Measurements from ENCODE around the gene CACNB2. TPM values are rescaled to one million over a fixed set of nuclear protein-coding genes. Genes with fewer than 3 reads are reported as not detected.

Gene CACNB2
- total and polyA plus RNA-seq, 7 experiments from 2014 or later = 0.30 to 0.49 (median 0.48) TPM; not detected in 4

GRCh38 chr10:18376650-18377049, 236.4 kb downstream of the CACNB2 start:
- Histone ChIP-seq H3K36me3 (ENCODE audit: control insufficient read depth in 2 of 3, insufficient read depth in 3 of 3, low read length in 3 of 3) (no peaks in the 10 kb centered on the region), H3K4me3 (ENCODE audit: low read length) (no peak overlapping the region), H3K9me3 (ENCODE audit: control insufficient read depth in 2 of 3, low read length in 3 of 3) (no peaks in the 10 kb centered on the region), H3K27ac (ENCODE audit: low read depth, low read length) (no peak overlapping the region), H3K27me3 (ENCODE audit: control insufficient read depth in 2 of 2, insufficient read depth in 2 of 2, low read length in 2 of 2) (no peaks in the 10 kb centered on the region), H3K4me1 (ENCODE audit: control insufficient read depth in 2 of 2, insufficient read depth in 2 of 2, low read length in 2 of 2) (no peaks in the 10 kb centered on the region)
- POLR2A ChIA-PET = no interaction called here
- H3K4me1 Mint-ChIP-seq = no peaks in the 10 kb centered on the region
- no peaks in the 10 kb centered on the region for H3K36me3 Mint-ChIP-seq
- DNase-seq (no peak), ATAC-seq (no peak)
- intact Hi-C loops (cut with micrococcal nuclease) = no loop called here
- no peak overlapping the region for H3K27ac Mint-ChIP-seq
- CTCF ChIA-PET = no interaction called here
- peaks cover 0 to 12% (median 2%) of the 10 kb centered on the region in 11 donors for H3K9me3 Mint-ChIP-seq
- peaks cover 0 to 7% (median 5%) of the 10 kb centered on the region in 5 donors for H3K27me3 Mint-ChIP-seq
- H3K4me3 Mint-ChIP-seq = no peak overlapping the region

GRCh38 chr10:18377898-18378297, 237.7 kb downstream of the CACNB2 start:
- Histone ChIP-seq H3K36me3 (ENCODE audit: control insufficient read depth in 2 of 3, insufficient read depth in 3 of 3, low read length in 3 of 3) (no peaks in the 10 kb centered on the region), H3K4me3 (ENCODE audit: low read length) (no peak overlapping the region), H3K27me3 (ENCODE audit: control insufficient read depth in 2 of 2, insufficient read depth in 2 of 2, low read length in 2 of 2) (no peaks in the 10 kb centered on the region), H3K9me3 (ENCODE audit: control insufficient read depth in 2 of 3, low read length in 3 of 3) (no peaks in the 10 kb centered on the region), H3K27ac (ENCODE audit: low read depth, low read length) (no peak overlapping the region), H3K4me1 (ENCODE audit: control insufficient read depth in 2 of 2, insufficient read depth in 2 of 2, low read length in 2 of 2) (no peaks in the 10 kb centered on the region)
- Mint-ChIP-seq H3K27ac (no peak overlapping the region), H3K4me3 (no peak overlapping the region), H3K36me3 (no peaks in the 10 kb centered on the region), H3K4me1 (no peaks in the 10 kb centered on the region), H3K27me3 (peaks cover 0 to 7% (median 5%) of the 10 kb centered on the region in 5 donors), H3K9me3 (peaks cover 0 to 12% (median 2%) of the 10 kb centered on the region in 11 donors)
- ATAC-seq = no peak
- CTCF ChIA-PET = no interaction called here
- POLR2A ChIA-PET = interaction anchor here (0.5 kb wide), 1 partner anchor 34 kb away, joined by 4 read pairs; no protein-coding TSS in a partner anchor
- no peak for DNase-seq
- intact Hi-C loops (cut with micrococcal nuclease) = no loop called here

DNA sequence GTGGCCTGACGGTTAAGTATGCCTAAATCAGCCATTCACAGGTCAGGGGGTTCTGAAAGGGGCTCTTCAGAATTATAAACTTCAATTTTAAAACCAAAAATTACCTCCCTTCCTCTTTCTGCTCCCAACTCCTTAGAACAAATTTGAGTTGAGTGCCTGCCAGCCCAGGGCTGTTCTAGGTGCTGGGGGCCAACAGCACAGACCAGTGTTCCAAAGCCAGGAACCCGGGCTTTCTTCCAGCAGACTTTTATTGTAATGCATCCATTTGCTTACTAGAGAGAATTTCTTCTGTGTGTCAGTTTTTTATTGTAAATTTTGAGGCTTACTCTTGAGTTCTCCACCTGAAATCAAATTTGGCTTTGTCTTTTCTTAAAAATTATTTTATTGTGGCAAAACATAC, 238.5 kb downstream of the CACNB2 start:
- CTCF ChIA-PET = no interaction called here
- DNase-seq (no peak), ATAC-seq (no peak)
- Histone ChIP-seq H3K9me3 (ENCODE audit: control insufficient read depth in 2 of 3, low read length in 3 of 3) (no peaks in the 10 kb centered on the region), H3K27me3 (ENCODE audit: control insufficient read depth in 2 of 2, insufficient read depth in 2 of 2, low read length in 2 of 2) (no peaks in the 10 kb centered on the region), H3K27ac (ENCODE audit: low read depth, low read length) (no peak overlapping the region), H3K4me1 (ENCODE audit: control insufficient read depth in 2 of 2, insufficient read depth in 2 of 2, low read length in 2 of 2) (no peaks in the 10 kb centered on the region), H3K36me3 (ENCODE audit: control insufficient read depth in 2 of 3, insufficient read depth in 3 of 3, low read length in 3 of 3) (no peaks in the 10 kb centered on the region), H3K4me3 (ENCODE audit: low read length) (no peak overlapping the region)
- intact Hi-C loops (cut with micrococcal nuclease) = no loop called here
- peaks cover 0 to 12% (median 2%) of the 10 kb centered on the region in 11 donors for H3K9me3 Mint-ChIP-seq
- no peaks in the 10 kb centered on the region for H3K36me3 Mint-ChIP-seq
- POLR2A ChIA-PET = no interaction called here
- peaks cover 0 to 7% (median 5%) of the 10 kb centered on the region in 5 donors for H3K27me3 Mint-ChIP-seq
- H3K4me1 Mint-ChIP-seq = no peaks in the 10 kb centered on the region
- H3K4me3 Mint-ChIP-seq = no peak overlapping the region
- no peak overlapping the region for H3K27ac Mint-ChIP-seq

DNA sequence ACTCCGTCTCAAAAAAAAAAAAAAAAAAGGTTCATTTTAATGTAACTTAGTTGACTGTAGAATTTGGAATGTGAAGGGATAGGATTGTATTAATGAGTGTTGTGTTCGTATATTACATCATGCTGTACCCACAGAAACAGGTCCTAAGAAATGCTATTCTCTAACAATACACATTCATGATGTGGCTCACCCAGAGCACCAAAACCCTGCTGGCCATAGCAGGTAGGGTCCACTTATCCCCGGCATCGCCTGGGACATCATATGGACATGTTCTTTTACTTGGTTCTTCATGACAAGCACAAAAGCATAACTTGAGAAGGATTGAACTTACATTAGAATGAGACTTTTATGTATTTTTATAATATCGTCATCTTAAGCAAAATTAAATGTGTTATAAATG, 241.5 kb downstream of the CACNB2 start:
- H3K27me3 ChIP-seq (ENCODE audit: control insufficient read depth in 2 of 2, insufficient read depth in 2 of 2, low read length in 2 of 2) = no peaks in the 10 kb centered on the region
- no peaks in the 10 kb centered on the region for H3K9me3 ChIP-seq (ENCODE audit: control insufficient read depth in 2 of 3, low read length in 3 of 3)
- intact Hi-C loops (cut with micrococcal nuclease) = no loop called here
- H3K4me3 Mint-ChIP-seq = no peak overlapping the region
- POLR2A ChIA-PET = no interaction called here
- H3K27me3 Mint-ChIP-seq = peaks cover 0 to 7% (median 0%) of the 10 kb centered on the region in 5 donors
- H3K27ac ChIP-seq (ENCODE audit: low read depth, low read length) = no peak overlapping the region
- H3K36me3 ChIP-seq (ENCODE audit: control insufficient read depth in 2 of 3, insufficient read depth in 3 of 3, low read length in 3 of 3) = no peaks in the 10 kb centered on the region
- H3K36me3 Mint-ChIP-seq = no peaks in the 10 kb centered on the region
- DNase-seq = no peak
- H3K4me3 ChIP-seq (ENCODE audit: low read length) = no peak overlapping the region
- no peaks in the 10 kb centered on the region for H3K4me1 ChIP-seq (ENCODE audit: control insufficient read depth in 2 of 2, insufficient read depth in 2 of 2, low read length in 2 of 2)
- no peak for ATAC-seq
- CTCF ChIA-PET = no interaction called here
- H3K9me3 Mint-ChIP-seq = peaks cover 0 to 2% (median 0%) of the 10 kb centered on the region in 11 donors
- H3K4me1 Mint-ChIP-seq = no peaks in the 10 kb centered on the region
- no peak overlapping the region for H3K27ac Mint-ChIP-seq

- POLR2A ChIA-PET = no interaction called here
- no peaks in the 10 kb centered on the region for H3K4me1 ChIP-seq (ENCODE audit: control insufficient read depth in 2 of 2, insufficient read depth in 2 of 2, low read length in 2 of 2)
- Mint-ChIP-seq H3K27me3 (peaks cover 9 to 33% (median 23%) of the 10 kb centered on the region in 5 donors), H3K27ac (no peak overlapping the region), H3K4me3 (no peak overlapping the region), H3K4me1 (peaks cover 0 to 14% (median 11%) of the 10 kb centered on the region in 7 donors), H3K9me3 (no peaks in the 10 kb centered on the region), H3K36me3 (no peaks in the 10 kb centered on the region)
- H3K27ac ChIP-seq (ENCODE audit: low read depth, low read length) = no peak overlapping the region
- H3K27me3 ChIP-seq (ENCODE audit: control insufficient read depth in 2 of 2, insufficient read depth in 2 of 2, low read length in 2 of 2) = no peaks in the 10 kb centered on the region
- intact Hi-C loops (cut with micrococcal nuclease) = no loop called here
- CTCF ChIA-PET = no interaction called here
- ATAC-seq = no peak
- no peaks in the 10 kb centered on the region for H3K9me3 ChIP-seq (ENCODE audit: control insufficient read depth in 2 of 3, low read length in 3 of 3)
- H3K4me3 ChIP-seq (ENCODE audit: low read length) = no peak overlapping the region
- DNase-seq = no peak
- no peaks in the 10 kb centered on the region for H3K36me3 ChIP-seq (ENCODE audit: control insufficient read depth in 2 of 3, insufficient read depth in 3 of 3, low read length in 3 of 3)
Observed at GRCh38 chr10:18397906-18398305, 257.7 kb downstream of the CACNB2 start.

GRCh38 chr10:18399158-18399557, 258.9 kb downstream of the CACNB2 start:
- CTCF ChIA-PET = no interaction called here
- Histone ChIP-seq H3K4me1 (ENCODE audit: control insufficient read depth in 2 of 2, insufficient read depth in 2 of 2, low read length in 2 of 2) (no peaks in the 10 kb centered on the region), H3K27ac (ENCODE audit: low read depth, low read length) (no peak overlapping the region), H3K9me3 (ENCODE audit: control insufficient read depth in 2 of 3, low read length in 3 of 3) (no peaks in the 10 kb centered on the region), H3K27me3 (ENCODE audit: control insufficient read depth in 2 of 2, insufficient read depth in 2 of 2, low read length in 2 of 2) (no peaks in the 10 kb centered on the region), H3K4me3 (ENCODE audit: low read length) (no peak overlapping the region), H3K36me3 (ENCODE audit: control insufficient read depth in 2 of 3, insufficient read depth in 3 of 3, low read length in 3 of 3) (no peaks in the 10 kb centered on the region)
- POLR2A ChIA-PET = no interaction called here
- intact Hi-C loops (cut with micrococcal nuclease) = no loop called here
- Mint-ChIP-seq H3K27me3 (peaks cover 9 to 37% (median 23%) of the 10 kb centered on the region in 5 donors), H3K27ac (no peak overlapping the region), H3K36me3 (no peaks in the 10 kb centered on the region), H3K4me1 (peaks cover 0 to 14% (median 11%) of the 10 kb centered on the region in 7 donors), H3K4me3 (no peak overlapping the region), H3K9me3 (no peaks in the 10 kb centered on the region)
- DNase-seq = no peak
- ATAC-seq = no peak

- ChIA-PET POLR2A (no interaction called here), CTCF (no interaction called here)
- DNase-seq = peak in 1 of 9 donors; percentile 7
- H3K9me3 ChIP-seq (ENCODE audit: control insufficient read depth in 2 of 3, low read length in 3 of 3) = no peaks in the 10 kb centered on the region
- H3K4me1 Mint-ChIP-seq = peaks cover 0 to 14% (median 11%) of the 10 kb centered on the region in 7 donors
- H3K27ac Mint-ChIP-seq = no peak overlapping the region
- H3K27ac ChIP-seq (ENCODE audit: low read depth, low read length) = no peak overlapping the region
- H3K4me1 ChIP-seq (ENCODE audit: control insufficient read depth in 2 of 2, insufficient read depth in 2 of 2, low read length in 2 of 2) = no peaks in the 10 kb centered on the region
- no peaks in the 10 kb centered on the region for H3K27me3 ChIP-seq (ENCODE audit: control insufficient read depth in 2 of 2, insufficient read depth in 2 of 2, low read length in 2 of 2)
- intact Hi-C loops (cut with micrococcal nuclease) = no loop called here
- no peak overlapping the region for H3K4me3 ChIP-seq (ENCODE audit: low read length)
- H3K4me3 Mint-ChIP-seq = peak overlapping the region in 9 of 10 donors; percentile 17 to 70 (median 50)
- H3K36me3 Mint-ChIP-seq = no peaks in the 10 kb centered on the region
- ATAC-seq = no peak
- no peaks in the 10 kb centered on the region for H3K9me3 Mint-ChIP-seq
- H3K27me3 Mint-ChIP-seq = peaks cover 9 to 38% (median 23%) of the 10 kb centered on the region in 5 donors
- no peaks in the 10 kb centered on the region for H3K36me3 ChIP-seq (ENCODE audit: control insufficient read depth in 2 of 3, insufficient read depth in 3 of 3, low read length in 3 of 3)
Observed at GRCh38 chr10:18400201-18400905, 260.1 kb downstream of the CACNB2 start.

Data from naive thymus-derived CD4-positive, alpha-beta T cell (primary cell).